Measurements from ENCODE around the gene GRM3. TPM values are rescaled to one million over a fixed set of nuclear protein-coding genes. Genes with fewer than 3 reads are reported as not detected.

GRM3 gene
- total RNA-seq, 4 donors from 2014 or later, result not detected

- H3K4me1 ChIP-seq, result no peaks in the 10 kb centered on the region
- no peak for DNase-seq
- intact Hi-C loops (cut with DNase I), result no loop called here
- no peaks in the 10 kb centered on the region for H3K36me3 ChIP-seq
- TF ChIP-seq CTCF (IDR thresholded peaks at IDR 0.05) (no peak), POLR2A (IDR thresholded peaks at IDR 0.05) (no peak)
- H3K9me3 ChIP-seq, result no peaks in the 10 kb centered on the region
- no peak overlapping the region for H3K27ac ChIP-seq
- no peaks in the 10 kb centered on the region for H3K27me3 ChIP-seq
- H3K4me3 ChIP-seq, result no peak overlapping the region
These were observed 134.6 kb downstream of the GRM3 start for GRCh38 chr7:86778271-86778670.

DNA sequence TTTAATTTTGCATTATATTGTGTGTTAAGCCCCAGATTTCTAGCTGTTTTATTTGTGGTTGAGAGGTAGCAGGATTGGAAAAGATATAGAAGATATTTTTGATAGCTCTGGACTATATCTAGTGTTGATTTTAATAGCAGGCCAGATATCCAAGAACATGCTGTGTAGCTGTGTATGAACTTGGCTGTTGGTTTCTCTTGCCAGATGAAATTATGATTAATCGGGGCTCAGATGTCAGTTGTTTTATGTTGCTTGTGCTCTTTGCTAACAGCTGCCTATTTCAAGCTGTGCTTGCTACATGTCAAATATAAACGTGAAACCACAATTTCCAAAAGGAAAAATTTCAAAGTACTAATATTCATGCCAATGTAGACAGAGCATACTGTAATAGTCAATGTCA lies 141.1 kb downstream of the GRM3 start:
- Histone ChIP-seq H3K9me3 (peaks cover 0 to 8% (median 0%) of the 10 kb centered on the region in 3 donors), H3K27me3 (no peaks in the 10 kb centered on the region), H3K36me3 (no peaks in the 10 kb centered on the region), H3K27ac (no peak overlapping the region), H3K4me1 (no peaks in the 10 kb centered on the region), H3K4me3 (no peak overlapping the region)
- TF ChIP-seq POLR2A (IDR thresholded peaks at IDR 0.05) (no peak), CTCF (IDR thresholded peaks at IDR 0.05) (no peak)
- intact Hi-C loops (cut with DNase I), result no loop called here
- DNase-seq, result no peak
- WGBS, 2 donors, result 41 to 66% methylated on average over 2 of the region's 2 CpGs

- no peak for DNase-seq
- Histone ChIP-seq H3K4me1 (no peaks in the 10 kb centered on the region), H3K9me3 (peaks cover 0 to 8% (median 0%) of the 10 kb centered on the region in 3 donors), H3K27ac (no peak overlapping the region), H3K27me3 (no peaks in the 10 kb centered on the region), H3K36me3 (no peaks in the 10 kb centered on the region), H3K4me3 (no peak overlapping the region)
- TF ChIP-seq POLR2A (IDR thresholded peaks at IDR 0.05) (no peak), CTCF (IDR thresholded peaks at IDR 0.05) (no peak)
- intact Hi-C loops (cut with DNase I), result no loop called here
- 62 to 68% methylated on average over 3 of the region's 3 CpGs for WGBS, 2 donors
These were observed 141.9 kb downstream of the GRM3 start for GRCh38 chr7:86785641-86786040.

GRCh38 chr7:86786376-86786775 lies 142.7 kb downstream of the GRM3 start:
- peaks cover 0 to 8% (median 0%) of the 10 kb centered on the region in 3 donors for H3K9me3 ChIP-seq
- no peak overlapping the region for H3K27ac ChIP-seq
- H3K4me1 ChIP-seq, result no peaks in the 10 kb centered on the region
- TF ChIP-seq CTCF (IDR thresholded peaks at IDR 0.05), result no peak
- TF ChIP-seq POLR2A (IDR thresholded peaks at IDR 0.05), result no peak
- no peaks in the 10 kb centered on the region for H3K27me3 ChIP-seq
- 94 to 95% methylated on average over 16 to 23 of the region's 36 CpGs for WGBS, 2 donors
- intact Hi-C loops (cut with DNase I), result no loop called here
- DNase-seq, result no peak
- H3K36me3 ChIP-seq, result no peaks in the 10 kb centered on the region
- no peak overlapping the region for H3K4me3 ChIP-seq

DNA sequence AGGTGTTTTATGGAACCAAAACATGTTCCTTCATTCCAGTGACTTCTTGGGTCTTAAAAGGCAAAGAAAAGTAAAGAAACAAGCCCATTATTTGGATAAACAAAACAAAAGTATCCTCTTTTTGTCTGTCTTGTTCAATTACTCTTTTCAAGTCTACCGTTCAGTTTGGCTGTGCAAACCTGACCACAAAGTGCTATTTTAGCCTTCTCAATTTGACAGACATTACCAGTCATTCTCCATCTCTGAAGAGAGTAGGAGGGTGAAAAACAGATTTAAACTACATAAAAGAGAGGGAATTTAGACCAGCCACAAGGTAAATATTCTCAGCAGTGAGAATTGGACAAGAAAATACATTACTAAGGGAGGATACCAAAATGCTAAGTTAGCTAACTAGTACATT lies 145.2 kb downstream of the GRM3 start:
- Histone ChIP-seq H3K27me3 (no peaks in the 10 kb centered on the region), H3K4me1 (no peaks in the 10 kb centered on the region), H3K27ac (no peak overlapping the region), H3K36me3 (no peaks in the 10 kb centered on the region), H3K9me3 (peaks cover 0 to 8% (median 0%) of the 10 kb centered on the region in 3 donors), H3K4me3 (no peak overlapping the region)
- WGBS, 2 donors, result 31 to 44% methylated on average over 1 of the region's 1 CpG
- no peak for TF ChIP-seq CTCF (IDR thresholded peaks at IDR 0.05)
- no peak for TF ChIP-seq POLR2A (IDR thresholded peaks at IDR 0.05)
- DNase-seq, result no peak
- intact Hi-C loops (cut with DNase I), result no loop called here
